ENCODE results near the gene TCF7L1.
A peak's percentile ranks its signal among the peaks of the same experiment; 100 is the strongest.
"Not testable (repeated sequence)": the region's sequence is repeated elsewhere in the genome, so short reads cannot be mapped to it uniquely, and the experiment has no call there.

TCF7L1 gene

GRCh38 chr2:85323351-85323987 lies 190.3 kb downstream of the TCF7L1 start:
- peaks cover 6% of the 10 kb centered on the region for H3K4me1 ChIP-seq (ENCODE audit: insufficient read depth, poor library complexity, severe bottlenecking)
- no peaks in the 10 kb centered on the region for H3K9me3 ChIP-seq (ENCODE audit: severe bottlenecking)
- no peak for DNase-seq (ENCODE audit: low spot score)
- H3K27ac ChIP-seq (ENCODE audit: poor library complexity, severe bottlenecking) = no peak overlapping the region
- no peak overlapping the region for H3K4me3 ChIP-seq (ENCODE audit: severe bottlenecking)
- no peak for ATAC-seq (ENCODE audit: low read depth)
- H3K36me3 ChIP-seq (ENCODE audit: low read depth) = peaks cover 82% of the 10 kb centered on the region
- TF ChIP-seq CTCF (IDR thresholded peaks at IDR 0.05; ENCODE audit: poor library complexity, severe bottlenecking) = no peak
- no peaks in the 10 kb centered on the region for H3K27me3 ChIP-seq (ENCODE audit: insufficient read depth, poor library complexity, severe bottlenecking)

GRCh38 chr2:85323988-85324367 lies 190.8 kb downstream of the TCF7L1 start:
- not testable (repeated sequence) for H3K27me3 ChIP-seq (ENCODE audit: insufficient read depth, poor library complexity, severe bottlenecking); H3K4me3 ChIP-seq (ENCODE audit: severe bottlenecking); H3K27ac ChIP-seq (ENCODE audit: poor library complexity, severe bottlenecking); DNase-seq (ENCODE audit: low spot score); ATAC-seq (ENCODE audit: low read depth); H3K9me3 ChIP-seq (ENCODE audit: severe bottlenecking)
- Histone ChIP-seq H3K4me1 (ENCODE audit: insufficient read depth, poor library complexity, severe bottlenecking) (peaks cover 10% of the 10 kb centered on the region), H3K36me3 (ENCODE audit: low read depth) (peaks cover 79% of the 10 kb centered on the region)

- TF ChIP-seq CTCF (IDR thresholded peaks at IDR 0.05; ENCODE audit: poor library complexity, severe bottlenecking) = no peak
- Histone ChIP-seq H3K4me3 (ENCODE audit: severe bottlenecking) (peak overlapping the region; percentile 52), H3K4me1 (ENCODE audit: insufficient read depth, poor library complexity, severe bottlenecking) (peaks cover 10% of the 10 kb centered on the region), H3K36me3 (ENCODE audit: low read depth) (peaks cover 70% of the 10 kb centered on the region), H3K27ac (ENCODE audit: poor library complexity, severe bottlenecking) (no peak overlapping the region), H3K9me3 (ENCODE audit: severe bottlenecking) (no peaks in the 10 kb centered on the region), H3K27me3 (ENCODE audit: insufficient read depth, poor library complexity, severe bottlenecking) (no peaks in the 10 kb centered on the region)
- ATAC-seq (ENCODE audit: low read depth) (no peak), DNase-seq (ENCODE audit: low spot score) (no peak)
These were observed 191.7 kb downstream of the TCF7L1 start for GRCh38 chr2:85324639-85325465.

- Histone ChIP-seq H3K27ac (ENCODE audit: poor library complexity, severe bottlenecking) (no peak overlapping the region), H3K27me3 (ENCODE audit: insufficient read depth, poor library complexity, severe bottlenecking) (no peaks in the 10 kb centered on the region), H3K36me3 (ENCODE audit: low read depth) (peaks cover 64% of the 10 kb centered on the region), H3K4me3 (ENCODE audit: severe bottlenecking) (peak overlapping the region; percentile 52), H3K4me1 (ENCODE audit: insufficient read depth, poor library complexity, severe bottlenecking) (peaks cover 10% of the 10 kb centered on the region), H3K9me3 (ENCODE audit: severe bottlenecking) (no peaks in the 10 kb centered on the region)
- DNase-seq (ENCODE audit: low spot score) (no peak), ATAC-seq (ENCODE audit: low read depth) (no peak)
- TF ChIP-seq CTCF (IDR thresholded peaks at IDR 0.05; ENCODE audit: poor library complexity, severe bottlenecking) = no peak
These were observed 192.2 kb downstream of the TCF7L1 start for GRCh38 chr2:85325466-85325811.

- no peak for TF ChIP-seq CTCF (IDR thresholded peaks at IDR 0.05; ENCODE audit: poor library complexity, severe bottlenecking)
- H3K9me3 ChIP-seq (ENCODE audit: severe bottlenecking) = no peaks in the 10 kb centered on the region
- DNase-seq (ENCODE audit: low spot score) (no peak), ATAC-seq (ENCODE audit: low read depth) (0 out of 3 replicates have a peak, but pooled peaks have one; percentile 2)
- H3K36me3 ChIP-seq (ENCODE audit: low read depth) = peaks cover 53% of the 10 kb centered on the region
- H3K27ac ChIP-seq (ENCODE audit: poor library complexity, severe bottlenecking) = peak overlapping the region; percentile 50
- H3K4me3 ChIP-seq (ENCODE audit: severe bottlenecking) = peak overlapping the region; percentile 52
- H3K27me3 ChIP-seq (ENCODE audit: insufficient read depth, poor library complexity, severe bottlenecking) = no peaks in the 10 kb centered on the region
- H3K4me1 ChIP-seq (ENCODE audit: insufficient read depth, poor library complexity, severe bottlenecking) = peaks cover 10% of the 10 kb centered on the region
These were observed 193.4 kb downstream of the TCF7L1 start for GRCh38 chr2:85326406-85327159.
